GM19372 (cell line): Measurements from ENCODE around the gene GAMT.
"Not testable (repeated sequence)": the region's sequence is repeated elsewhere in the genome, so short reads cannot be mapped to it uniquely, and the experiment has no call there.

Experiments
- ATAC-seq: cut with Tn5 transposase; IDR thresholded peaks from one replicate; pipeline ENCODE4 v1.9.1; 2021; ENCODE audit warnings: mild to moderate bottlenecking, low read depth, moderate library complexity; ENCODE audit not compliant: unreplicated experiment

The GAMT gene

DNA sequence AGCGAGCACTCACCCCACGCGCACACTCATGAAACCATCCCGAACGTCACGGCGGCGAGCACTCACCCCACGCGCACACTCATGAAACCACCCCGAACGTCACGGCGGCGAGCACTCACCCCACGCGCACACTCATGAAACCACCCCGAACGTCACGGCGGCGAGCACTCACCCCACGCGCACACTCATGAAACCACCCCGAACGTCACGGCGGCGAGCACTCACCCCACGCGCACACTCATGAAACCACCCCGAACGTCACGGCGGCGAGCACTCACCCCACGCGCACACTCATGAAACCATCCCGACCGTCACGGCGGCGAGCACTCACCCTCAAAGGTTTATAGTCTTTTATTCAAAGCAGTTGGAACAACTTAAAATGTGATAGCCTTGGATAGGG, 18.7 kb upstream of the GAMT start:
- not testable (repeated sequence) for ATAC-seq

DNA sequence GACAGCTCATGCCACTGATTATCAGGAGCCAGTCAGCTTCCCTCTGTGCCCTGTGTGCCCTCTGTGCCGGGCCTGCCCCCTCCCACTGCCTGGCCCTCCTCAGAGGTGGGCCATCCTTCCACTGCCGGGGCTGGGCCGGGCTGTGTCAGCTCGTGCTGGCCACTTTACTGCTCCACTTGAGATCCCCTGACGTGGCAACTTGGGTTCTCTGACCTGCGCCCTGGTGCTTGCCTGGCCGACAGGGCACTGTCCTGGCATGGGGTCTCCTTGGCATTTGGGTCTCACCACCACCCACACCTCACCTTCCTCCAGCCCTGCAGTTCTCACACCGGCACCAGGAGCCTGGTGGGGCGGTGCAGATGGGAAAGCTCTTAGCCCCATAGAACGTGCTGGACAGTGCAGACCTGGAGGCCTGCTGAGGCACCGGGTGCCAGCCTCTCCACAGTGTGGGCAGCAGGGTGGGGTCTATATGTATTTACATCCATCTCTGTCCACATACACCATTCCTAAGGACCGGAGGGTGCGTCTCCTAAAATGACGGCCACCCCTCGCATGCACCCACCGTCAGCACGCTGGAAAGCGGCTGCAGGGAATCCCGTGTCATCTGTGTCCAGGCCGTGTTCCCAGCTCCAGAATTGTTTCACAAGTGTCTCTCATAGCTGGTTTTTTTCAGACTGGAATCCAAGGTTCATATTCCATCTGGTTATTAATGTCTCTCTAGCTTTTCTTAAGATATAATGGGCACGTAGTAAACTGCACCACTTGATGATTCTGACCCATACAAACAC, 17.8 kb upstream of the GAMT start:
- no peak for ATAC-seq

DNA sequence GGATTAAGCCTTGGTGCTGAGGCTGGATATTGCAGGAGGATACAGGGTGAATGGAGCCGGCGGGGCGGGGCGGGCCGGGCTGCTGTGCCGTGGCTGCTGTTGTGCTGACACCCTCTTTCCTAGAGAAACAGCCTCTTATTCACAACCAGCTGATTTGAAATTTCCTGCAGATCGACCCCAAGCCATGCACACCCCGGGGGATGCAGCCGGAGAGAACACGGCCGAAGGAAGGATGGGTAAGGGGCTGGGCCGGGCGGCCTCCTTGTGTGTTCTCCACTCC, 17.1 kb upstream of the GAMT start:
- no peak for ATAC-seq

DNA sequence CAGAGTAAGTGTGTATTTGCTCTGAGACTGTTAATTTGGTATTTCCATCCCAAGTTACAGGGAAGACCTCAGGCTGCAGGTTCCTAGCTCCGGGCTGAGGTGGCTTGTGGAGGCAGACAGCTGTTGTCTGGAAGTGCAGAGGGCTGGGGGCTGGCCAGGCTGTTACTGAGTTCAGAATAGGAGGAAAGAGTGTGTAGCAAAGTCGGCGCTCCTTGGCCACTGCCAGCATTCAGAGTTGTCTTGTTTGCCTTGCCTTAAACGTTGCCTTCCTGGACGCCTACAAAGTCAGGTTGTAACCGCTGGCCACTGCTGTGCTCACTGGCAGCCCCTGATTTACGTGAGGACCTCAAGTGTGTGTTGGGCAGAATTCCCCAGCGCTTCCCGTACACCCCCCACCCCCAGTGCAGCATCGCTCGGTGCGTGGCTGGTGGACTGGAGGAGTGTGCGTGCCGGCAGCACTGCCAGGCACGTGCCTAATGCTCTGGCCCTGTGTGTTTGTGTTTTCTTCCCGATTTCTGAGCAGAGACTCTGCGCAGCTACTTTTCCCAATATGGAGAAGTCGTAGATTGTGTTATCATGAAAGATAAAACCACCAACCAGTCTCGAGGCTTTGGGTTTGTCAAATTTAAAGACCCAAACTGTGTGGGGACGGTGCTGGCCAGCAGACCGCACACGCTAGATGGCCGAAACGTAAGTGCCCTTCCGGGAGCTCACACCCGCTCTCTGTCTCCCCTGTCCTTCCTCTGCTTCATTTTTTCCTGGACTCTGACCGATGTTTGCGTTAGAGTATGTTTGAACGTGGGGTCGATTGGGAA, 16.5 kb upstream of the GAMT start:
- ATAC-seq = no peak

DNA sequence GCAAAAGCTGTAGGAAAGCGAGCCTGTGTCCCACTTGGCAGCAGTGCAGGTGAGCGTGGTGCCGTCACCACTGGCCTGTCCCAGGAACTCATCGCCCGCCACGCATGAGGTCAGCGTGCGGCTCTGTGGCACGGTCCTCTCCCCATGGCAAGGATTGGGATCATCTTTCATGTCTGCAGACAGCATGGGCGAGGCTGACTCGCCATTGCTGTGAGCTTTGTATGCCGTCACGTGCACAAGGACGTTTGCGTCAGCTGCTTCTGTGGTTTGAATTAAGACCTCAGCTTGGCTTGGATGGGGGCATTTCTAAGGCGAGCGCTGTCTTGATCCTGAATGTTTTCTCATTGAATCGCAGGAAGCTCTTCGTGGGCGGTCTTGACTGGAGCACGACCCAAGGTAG, 15.8 kb upstream of the GAMT start:
- ATAC-seq = no peak

DNA sequence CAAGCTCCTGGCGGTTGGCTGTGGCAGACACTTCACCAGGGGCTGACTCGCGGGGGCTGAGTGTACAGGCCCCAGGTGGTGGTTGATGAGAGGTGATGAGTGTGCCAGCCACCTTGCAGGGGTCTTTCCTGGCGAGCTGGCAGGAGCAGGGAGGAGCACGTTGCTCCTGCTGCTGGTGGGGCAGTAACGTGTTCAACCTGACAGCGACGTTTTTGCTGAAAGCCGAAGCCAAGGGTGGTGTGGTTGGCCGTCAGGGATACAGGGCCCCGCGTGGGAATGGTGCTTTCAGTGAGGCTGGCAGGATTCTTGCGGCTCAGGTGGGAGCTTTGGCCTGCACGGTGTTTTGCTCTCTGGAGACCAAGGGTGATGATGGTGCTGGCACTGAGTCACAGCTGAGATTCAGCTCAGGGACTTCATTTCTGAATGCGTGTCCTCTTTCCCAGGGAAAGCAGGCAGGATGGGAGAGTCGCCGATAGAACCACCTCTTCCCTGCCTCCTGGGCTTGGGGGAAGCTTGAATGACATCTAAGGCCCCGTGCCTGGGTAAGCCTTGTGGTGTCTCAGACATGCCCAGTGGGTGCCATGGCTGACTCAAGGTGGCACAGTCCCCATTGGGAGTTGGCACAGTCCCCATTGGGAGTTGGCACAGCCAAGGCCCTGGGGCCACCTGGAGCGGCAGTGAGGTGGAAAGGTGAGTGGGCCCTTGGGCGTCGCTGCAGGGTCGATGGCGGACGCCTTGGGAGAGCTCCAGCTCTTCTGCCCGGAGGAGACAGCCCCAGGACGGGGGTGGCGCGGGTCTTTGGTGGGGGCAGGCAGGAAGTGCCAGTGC, 14.9 kb upstream of the GAMT start:
- no peak for ATAC-seq

DNA sequence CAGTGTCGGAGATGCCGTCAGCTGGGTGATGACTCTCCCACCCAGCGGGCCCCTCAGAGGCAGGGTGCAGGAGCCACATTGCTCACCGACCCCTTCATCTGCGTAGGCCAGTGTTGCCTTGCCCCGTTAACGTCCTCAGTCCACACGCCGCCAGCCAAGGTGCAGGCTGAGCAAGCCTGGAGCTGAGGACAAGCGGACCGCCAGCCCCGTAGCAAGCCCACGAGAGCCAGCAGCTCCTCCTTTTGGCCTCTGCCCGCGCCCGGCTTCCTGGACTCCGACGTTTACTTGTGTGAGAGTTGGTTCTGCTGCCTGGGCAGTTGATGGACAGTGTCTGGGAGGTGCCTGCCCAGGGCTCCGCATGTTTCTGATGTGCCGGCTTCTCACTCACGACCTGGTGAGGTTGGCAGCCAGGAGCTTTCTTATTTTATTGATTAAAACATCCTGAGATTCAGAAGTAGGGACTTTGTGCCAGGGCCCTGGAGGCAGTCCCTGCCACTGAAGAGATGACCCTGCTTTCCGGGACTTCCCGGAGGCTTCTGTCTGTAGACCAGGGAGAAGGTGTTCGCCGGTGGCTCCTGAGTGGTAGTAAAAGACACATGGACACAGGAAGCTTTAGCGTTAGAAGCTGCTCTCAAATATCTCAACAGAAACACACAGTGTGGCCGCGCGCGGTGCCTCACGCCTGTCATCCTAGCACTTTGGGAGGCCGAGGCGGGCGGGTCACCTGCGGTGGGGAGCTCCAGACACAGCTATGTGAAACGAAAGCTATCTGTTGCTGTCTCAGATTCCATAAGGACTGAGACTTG, 11.9 kb upstream of the GAMT start:
- no peak for ATAC-seq

DNA sequence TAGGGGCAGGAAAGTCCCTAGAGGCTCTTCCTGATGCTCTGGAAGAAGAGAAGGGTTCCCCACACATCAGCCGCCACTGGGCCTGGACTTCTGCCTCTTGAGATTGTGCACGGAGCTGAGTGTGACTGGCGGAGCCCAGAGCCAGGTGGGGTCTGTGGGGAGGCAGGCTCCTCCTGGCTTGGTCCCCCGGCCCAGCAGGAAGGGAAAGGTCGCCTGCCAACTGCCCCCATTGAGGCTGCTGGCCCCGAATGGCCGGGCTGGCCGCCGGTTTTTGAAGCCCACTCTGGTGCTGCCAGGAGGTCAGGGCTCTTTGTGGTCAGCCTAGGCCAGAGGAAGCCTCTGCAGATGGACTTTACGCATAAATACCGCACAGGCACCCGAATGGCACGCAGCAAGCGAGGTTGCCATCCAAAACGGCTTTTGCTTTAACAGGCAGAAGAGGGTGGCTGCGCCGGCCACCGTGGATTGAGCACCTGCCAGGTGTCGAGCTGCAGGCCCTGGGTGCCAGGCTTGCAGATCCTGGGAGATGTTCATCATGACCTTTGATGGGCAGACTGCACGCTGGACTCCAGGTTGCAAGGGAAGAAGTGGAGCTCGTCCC, 11.1 kb upstream of the GAMT start:
- ATAC-seq = no peak

DNA sequence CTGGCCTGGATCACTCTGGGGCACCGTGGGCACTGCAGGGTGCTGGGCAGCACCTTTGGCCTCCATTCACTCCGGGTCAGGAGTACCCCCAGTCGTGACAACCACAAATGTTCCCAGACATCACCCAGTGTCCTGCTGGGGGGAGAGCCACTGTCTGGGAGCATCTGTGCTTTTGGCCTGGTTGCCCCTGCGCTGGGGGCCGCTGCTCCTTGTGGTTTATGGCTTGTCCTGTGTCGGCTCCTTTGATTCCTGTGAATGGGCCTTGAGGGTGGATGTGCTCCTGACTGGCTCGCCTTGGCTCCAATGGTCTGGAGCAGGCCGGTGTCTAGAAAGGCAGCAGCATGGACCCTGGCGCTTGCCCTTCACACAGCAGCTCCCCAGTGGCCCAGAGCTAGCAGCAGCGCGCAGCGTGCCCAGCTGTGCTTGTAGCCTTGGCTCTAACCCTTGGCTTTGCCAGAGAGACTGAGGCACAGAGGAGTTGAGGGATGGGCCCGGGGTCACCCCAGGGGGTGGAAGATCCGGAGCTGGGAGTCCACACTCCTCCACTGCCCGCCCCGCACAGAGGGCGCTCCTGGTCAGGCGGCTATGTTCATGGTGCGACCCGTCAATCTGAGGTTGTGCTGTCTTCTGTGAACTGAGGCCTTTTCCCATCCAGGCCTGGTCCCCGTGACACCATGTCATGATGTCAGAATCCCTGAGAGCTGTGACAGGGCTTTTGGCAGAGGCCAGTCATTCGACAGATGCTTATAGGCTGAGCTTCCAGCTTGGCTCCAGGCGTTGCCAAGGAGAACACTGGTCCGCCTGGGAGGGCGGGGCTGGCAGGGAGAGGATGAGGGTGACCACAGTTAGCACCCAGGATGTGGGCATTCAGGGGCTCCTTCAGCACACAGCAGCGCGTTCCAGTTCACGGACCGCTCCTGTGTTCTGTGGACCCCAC, 10.2 kb upstream of the GAMT start:
- no peak for ATAC-seq

DNA sequence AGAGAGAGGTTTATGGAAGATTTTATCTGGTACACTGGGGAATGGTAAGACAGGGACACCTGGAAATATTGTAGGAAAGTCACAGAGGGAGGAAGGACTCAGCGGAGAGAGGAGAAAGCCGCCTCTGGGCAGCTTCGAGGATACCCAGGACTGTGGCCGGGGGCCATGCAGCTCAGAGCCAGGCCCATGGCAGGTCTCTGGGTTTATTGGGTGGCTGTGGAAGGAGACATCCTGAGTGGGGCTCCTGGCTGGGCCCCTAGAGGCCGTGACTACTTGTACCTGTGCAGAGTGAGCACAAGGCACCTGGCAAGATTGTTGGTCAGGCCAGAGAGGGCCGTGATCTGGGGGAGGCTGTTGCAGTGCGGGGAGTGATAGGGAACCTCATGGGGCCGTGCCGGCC, 9.4 kb upstream of the GAMT start:
- no peak for ATAC-seq

DNA sequence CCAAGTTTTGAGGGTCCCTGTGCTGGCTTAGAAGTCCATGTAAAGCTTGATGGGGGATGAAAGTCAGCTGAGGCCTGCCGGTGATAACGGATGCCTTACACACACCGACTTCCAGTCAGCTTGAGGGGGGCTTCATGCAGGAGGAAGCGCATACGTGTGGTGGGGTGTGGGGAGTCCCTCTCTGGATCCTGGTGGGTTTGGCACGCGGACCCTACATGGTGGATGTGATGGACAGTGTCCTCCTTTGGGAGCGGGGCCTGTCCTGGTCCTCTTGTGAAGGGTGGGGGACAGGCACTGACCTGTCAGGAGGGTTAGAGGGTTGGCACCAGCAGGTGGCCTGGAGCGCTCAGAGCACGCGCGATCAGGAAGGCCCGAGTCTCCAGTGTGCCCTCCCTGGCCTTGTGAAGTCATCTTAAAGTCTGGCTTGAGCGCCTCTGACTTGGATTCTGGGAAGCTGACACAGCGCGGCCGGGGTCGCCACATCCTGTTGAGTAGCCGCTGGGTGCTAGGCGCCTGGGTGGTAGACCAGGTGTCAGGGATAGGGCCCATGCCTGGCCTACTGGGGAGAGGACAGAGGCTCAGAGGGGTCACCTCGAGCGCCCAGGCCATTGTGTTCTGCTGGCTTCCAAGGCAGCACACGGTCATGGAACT, 8.9 kb upstream of the GAMT start:
- no peak for ATAC-seq

DNA sequence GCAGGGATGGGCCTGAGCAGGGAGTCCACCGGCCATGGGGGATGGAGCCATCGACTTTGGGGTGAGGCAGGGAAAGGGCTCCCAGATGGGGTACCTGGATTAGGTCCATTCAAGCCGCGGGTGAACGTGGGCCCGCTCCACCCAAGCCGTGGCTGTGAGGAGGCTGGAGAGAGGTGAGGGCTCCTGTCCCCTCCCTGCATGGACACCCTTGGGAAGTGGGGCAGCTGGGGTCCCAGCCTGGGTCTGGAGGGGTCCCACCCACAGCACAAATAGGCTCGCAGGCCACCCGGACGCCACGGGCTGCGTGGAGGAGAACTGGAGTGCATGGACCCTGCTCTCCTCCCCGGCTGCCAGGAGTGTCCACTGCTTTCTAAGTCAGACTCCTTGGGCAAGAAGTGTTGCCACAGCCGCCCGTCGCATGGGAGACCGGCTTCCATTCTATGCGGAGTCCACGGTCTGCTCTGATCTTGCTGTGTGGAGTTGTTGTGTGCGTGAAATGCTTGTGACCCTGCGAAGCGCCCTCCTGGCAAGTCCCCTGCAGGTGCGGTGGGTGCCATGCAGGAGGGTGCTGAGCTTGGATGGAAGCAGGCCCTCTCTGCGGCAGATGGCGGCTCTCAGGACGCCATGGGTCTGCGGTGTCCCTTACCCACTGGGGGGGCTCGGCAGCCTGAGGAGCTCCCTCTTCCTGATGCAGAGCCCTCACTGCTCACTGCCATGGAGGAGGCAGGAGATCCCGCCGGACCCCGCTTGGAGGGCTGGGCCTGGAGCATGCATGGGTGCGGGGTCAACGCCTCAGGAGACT, 8.1 kb upstream of the GAMT start:
- ATAC-seq = no peak

DNA sequence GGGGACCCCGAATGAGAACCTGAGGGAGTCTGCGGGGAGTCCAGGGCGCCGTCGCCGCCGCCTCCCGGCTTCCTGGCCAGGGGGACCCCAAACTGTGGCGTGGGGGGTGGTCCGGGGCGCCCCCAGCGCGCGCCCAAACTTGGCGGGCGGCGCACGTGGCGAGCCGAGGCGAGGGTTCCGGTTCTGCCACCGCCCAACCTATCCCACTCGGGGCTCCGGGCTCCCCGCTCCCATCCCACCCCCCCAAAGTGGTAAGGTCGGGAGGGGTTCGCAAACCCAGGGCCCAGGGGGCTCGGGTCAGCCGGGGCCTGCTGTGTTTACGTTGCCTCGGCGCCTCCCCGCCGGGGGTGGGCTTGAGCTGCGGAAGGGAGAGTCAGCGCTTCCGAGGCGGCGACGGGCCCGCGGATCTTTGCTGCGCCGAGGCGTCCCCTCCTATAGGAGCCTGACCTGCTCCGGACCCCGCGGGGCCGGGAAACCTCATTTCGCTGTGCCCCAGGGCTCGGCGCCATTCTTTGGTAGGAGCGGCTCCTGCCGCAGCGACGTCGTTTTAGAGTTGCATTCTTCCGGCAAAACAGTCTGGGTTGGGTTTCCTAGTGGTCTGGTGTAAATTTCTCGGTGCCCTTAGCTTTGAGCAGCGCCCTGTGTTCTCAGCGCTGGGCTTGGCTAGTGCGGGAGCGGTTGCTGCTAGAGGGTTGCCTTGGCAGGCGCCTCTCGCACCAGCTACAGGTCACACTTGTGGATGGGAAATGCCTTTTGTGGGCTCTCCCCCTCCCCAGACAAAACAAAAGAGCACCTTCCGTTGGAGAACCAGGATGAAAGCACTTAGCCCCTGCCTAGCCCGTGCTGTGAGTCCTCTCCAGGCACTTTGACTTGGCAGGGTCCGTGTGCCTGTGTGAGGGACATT, 7.2 kb upstream of the GAMT start:
- ATAC-seq = no peak

DNA sequence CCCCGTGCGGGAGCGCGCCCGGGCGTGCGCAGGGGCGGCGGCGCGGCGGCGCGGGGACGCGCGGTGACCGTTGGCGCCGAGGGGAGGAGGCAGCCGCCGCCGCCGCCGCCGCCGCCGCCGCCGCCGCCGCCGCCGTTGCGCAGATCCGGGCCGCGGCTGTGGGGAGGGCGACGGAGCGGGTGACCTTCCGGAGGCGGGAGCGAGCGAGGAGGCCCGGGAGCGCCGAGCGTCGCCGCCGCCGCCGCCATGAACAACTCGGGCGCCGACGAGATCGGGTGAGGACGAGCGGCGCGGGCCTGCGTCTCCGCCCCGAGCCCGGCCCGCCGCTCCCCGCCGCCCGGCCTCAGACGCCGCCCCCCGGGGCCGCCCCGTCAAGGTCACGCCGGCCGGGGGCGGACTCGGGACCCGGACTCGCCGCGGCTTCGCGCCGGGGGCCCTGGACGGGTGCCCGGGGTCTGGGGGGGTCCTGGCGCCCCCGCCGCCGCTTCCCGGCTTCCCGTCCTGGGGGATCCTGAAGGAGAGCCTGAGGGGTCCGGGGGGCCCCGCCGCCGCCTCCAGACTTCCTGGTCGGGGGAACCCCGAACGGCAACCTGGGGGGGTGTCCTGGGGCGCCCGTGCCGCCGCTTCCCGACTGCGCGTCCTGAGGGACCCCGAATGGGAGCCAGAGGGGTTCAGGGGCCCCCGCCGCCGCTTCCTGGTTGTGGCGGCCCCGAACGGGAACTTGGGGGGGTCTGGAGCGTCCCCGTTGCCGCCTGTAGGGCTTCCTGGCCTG, 6.4 kb upstream of the GAMT start, which contains the start of gene DAZAP1:
TSS of gene DAZAP1 (plus strand) at position 59 of the 772 bp plus-strand sequence. CDS start at position 247, 188 bp downstream.
- peak; percentile 19 for ATAC-seq

DNA sequence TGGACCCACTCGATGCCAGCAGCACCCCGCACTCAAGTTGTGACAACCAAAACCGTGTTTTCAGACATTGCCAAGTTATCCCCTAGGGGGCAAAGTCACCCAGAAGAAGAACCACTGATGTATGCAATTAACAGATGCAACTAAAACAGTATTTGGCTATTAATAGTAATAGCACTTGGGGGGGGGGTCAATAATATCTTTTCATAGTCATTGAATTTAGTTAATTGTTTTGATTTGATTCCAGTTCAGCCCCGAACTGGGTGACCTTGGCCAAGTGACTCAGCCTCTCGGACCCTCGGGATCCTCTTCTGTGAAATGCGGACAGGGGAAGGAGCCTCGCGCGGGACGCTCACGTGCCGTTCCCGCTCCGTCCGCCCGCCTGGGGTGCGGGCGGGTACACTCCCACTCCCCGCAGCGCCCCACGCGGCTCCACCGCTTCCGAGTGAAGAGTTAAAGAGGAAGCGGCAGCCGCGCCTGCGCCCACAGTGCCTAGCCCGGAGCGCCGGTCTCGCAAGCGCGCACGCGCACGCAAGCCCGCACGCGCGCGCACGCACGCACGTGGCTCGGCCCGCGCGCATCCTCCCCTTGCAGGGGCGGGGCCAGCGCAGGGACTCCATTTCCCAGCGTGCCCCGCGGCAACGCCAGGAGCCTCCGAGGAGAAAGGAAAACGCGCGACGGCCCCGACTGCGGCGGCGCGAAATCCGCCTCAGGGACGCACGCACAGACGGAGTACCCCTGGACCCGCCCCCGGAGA, 5.6 kb upstream of the GAMT start:
- ATAC-seq = peak; percentile 84
